ENCODE results near the gene PTPRG.
"Not testable (repeated sequence)": the region's sequence is repeated elsewhere in the genome, so short reads cannot be mapped to it uniquely, and the experiment has no call there.

The PTPRG gene

DNA sequence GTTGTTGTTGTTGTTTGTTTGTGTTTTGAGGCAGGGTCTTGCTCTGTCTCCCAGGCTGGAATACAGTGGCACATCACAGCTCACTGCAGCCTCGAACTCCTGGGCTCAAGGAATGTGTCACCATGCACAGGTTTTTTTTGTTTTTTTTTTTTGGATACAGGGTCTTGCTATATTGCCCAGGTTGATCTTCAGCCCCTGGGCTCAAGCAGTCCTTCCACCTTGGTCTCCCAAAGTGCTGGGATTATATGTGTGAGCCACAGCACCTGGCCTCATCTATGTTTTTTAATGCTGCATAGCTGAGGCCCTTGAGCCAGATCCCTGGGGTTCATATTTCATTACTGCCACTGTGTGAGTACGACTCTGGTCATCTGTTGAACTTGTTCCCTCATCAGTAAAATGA is 459.3 kb downstream of the PTPRG start:
- DNase-seq (ENCODE audit: low read depth), result no peak

- no peak for DNase-seq (ENCODE audit: low read depth)
Observed at GRCh38 chr3:62022312-62022711, 460.9 kb downstream of the PTPRG start.

GRCh38 chr3:62024882-62025281 is 463.5 kb downstream of the PTPRG start:
- no peak for DNase-seq (ENCODE audit: low read depth)

- no peak for DNase-seq (ENCODE audit: low read depth)
Observed at GRCh38 chr3:62025913-62026312, 464.5 kb downstream of the PTPRG start.

DNA sequence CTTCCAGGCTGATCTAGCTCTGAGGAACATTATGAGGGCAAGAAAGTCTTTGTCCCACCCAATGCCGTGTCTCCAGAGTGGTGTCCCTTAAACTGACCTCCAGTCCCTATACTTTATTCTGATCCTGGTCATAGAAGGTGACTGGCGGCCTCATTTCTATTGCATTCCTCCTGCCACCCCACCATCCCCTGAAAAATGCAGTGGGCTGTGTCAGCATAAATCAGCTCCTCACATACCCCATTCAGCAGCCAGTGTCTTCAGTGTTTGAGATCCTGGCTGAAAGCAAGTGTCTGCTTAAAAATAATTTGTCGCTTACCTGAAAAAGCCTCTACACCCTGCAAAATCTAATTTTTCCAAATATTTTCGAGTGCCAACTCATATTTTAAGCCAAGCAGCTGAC is 465.9 kb downstream of the PTPRG start:
- no peak for DNase-seq (ENCODE audit: low read depth)

DNA sequence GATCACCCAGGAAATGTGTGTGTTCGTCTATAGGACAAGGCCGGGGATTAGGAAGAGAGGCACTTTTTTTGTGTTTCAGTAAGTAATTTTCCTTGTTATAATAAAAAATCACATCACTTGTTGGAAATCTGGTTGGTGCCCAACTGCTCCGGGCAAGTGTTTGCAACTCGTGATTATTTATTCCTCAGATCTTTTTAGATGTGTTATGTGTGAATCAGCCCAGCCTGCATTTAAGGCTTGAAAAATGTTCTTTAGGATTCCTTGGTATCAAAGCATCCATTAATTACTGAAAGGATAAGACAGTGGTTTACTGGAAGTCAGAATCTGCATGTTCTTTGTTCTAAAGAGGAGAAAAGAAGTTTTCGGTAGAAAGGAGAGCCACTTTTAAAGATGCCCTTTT is 466.4 kb downstream of the PTPRG start:
- DNase-seq (ENCODE audit: low read depth), result no peak

DNA sequence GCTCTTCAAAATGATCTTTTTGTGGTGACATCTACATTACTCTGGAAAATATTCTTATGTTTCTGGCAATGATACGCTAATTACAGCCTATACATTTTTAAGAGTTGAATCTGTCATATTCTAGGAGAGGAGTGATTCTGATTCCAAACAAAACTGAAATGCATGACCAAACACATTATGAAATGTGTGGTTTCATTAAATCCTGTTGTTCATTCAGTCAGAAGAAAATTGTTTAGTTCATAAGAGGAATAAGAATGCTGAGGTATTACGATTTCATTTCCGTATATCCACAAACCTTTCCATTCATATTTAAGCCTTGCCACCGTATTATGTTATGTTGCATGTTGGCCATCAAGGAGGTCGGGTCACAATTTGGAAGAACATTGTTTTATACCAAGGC is 466.9 kb downstream of the PTPRG start:
- peak; percentile 9 for DNase-seq (ENCODE audit: low read depth)

- DNase-seq (ENCODE audit: low read depth), result no peak
Observed at GRCh38 chr3:62032738-62033137, 471.4 kb downstream of the PTPRG start.

- no peak for DNase-seq (ENCODE audit: low read depth)
Observed at GRCh38 chr3:62035402-62036057, 474.2 kb downstream of the PTPRG start.

GRCh38 chr3:62036726-62037125 is 475.4 kb downstream of the PTPRG start:
- DNase-seq (ENCODE audit: low read depth), result no peak

- DNase-seq (ENCODE audit: low read depth), result not testable (repeated sequence)
Observed at GRCh38 chr3:62038798-62039197, 477.4 kb downstream of the PTPRG start.

- no peak for DNase-seq (ENCODE audit: low read depth)
Observed at GRCh38 chr3:62039586-62039985, 478.2 kb downstream of the PTPRG start.

- DNase-seq (ENCODE audit: low read depth), result no peak
Observed at GRCh38 chr3:62041681-62042080, 480.3 kb downstream of the PTPRG start.

- no peak for DNase-seq (ENCODE audit: low read depth)
Observed at GRCh38 chr3:62044874-62045411, 483.6 kb downstream of the PTPRG start.

GRCh38 chr3:62046326-62046725 is 485.0 kb downstream of the PTPRG start:
- DNase-seq (ENCODE audit: low read depth), result peak; percentile 30

DNA sequence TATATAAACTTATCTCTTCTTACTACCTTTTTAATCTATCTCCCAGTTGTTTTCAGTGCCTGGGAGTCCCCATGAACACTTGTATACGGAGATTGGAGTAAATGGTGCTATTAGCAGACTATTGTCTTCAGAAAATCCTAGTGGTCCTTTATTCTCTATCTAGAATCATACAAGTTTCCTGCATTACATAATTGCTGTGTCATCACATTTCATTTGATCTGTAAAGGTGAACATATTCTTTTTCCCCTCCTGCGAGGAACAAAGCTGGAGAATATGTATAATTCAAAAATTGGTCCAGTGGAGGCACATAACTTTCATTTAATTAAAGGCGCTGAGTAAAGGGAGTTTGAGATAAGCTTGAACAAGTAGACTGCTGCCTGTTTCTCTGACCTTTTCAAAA is 487.2 kb downstream of the PTPRG start:
- DNase-seq (ENCODE audit: low read depth), result no peak

DNA sequence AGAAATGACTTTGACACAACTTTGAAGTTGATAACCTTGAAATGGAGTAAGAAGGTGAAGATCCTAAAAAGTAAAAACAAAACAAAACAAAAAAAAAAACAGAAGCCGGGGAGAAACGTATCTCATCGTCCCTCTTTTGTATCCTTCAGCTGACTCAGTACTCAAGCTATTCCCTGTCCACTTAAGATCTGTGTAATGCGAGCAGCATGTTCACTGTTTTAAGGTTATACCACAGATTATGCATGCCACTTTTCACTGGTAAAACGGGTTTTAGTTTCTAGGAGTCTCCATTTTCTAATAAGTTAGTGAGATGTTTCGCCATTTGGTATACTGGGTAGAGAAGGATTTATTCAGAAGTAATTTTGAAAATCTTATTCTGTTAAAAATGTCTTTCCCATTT is 487.7 kb downstream of the PTPRG start:
- no peak for DNase-seq (ENCODE audit: low read depth)

GRCh38 chr3:62051506-62051905 is 490.1 kb downstream of the PTPRG start:
- DNase-seq (ENCODE audit: low read depth), result no peak

DNA sequence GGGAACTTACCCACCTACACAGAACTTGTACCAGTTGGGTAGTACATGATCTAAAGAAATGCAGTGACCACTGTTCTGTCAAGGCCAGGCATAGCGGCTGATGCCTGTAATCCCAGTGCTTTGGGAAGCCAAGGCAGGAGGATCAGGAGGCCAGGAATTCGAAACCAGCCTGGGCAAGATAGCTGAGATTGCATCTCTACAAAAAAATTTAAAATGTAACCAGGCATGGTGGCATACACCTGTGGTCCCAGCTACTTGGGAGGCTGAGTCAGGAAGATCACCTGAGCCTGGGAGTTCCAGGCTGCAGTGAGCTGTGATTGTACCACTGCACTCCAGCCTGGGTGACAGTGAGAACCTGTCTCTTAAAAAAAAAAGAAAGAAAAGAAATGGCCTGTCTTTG is 491.0 kb downstream of the PTPRG start:
- no peak for DNase-seq (ENCODE audit: low read depth)

- no peak for DNase-seq (ENCODE audit: low read depth)
Observed at GRCh38 chr3:62056658-62057057, 495.3 kb downstream of the PTPRG start.

DNA sequence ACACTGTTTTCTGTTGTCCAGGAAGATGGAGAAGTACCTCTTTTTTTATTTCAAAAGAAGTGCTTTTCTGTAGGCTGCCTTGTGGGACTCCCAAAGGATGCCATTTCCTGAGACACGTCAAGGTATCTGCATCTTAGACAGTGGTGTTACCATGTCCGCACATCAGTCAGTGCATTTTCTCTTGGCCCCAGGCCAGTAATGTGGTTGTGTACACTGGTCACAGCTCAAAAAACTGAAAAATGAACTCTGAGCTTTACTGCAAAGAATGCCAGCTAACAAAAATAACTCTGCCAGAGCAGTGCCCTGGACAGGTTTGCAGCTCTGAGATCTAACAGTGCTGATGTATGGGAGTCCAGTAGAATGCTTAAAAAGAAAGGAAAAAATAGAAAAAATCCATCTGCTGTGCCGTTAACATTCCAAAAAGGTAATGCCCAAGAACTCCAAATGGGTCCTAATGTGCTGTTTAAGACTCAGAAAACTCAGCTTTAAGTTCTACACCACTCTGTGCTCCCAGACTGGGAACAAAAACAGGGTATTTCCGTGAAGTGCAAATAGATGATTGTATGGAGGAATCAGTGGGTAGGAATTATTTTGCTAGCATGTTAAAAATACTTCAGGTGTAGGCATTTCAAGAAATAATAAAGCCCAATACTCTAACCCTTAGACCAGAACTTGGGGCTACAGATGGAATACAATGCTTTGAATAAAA is 496.1 kb downstream of the PTPRG start:
- no peak for DNase-seq (ENCODE audit: low read depth)

DNA sequence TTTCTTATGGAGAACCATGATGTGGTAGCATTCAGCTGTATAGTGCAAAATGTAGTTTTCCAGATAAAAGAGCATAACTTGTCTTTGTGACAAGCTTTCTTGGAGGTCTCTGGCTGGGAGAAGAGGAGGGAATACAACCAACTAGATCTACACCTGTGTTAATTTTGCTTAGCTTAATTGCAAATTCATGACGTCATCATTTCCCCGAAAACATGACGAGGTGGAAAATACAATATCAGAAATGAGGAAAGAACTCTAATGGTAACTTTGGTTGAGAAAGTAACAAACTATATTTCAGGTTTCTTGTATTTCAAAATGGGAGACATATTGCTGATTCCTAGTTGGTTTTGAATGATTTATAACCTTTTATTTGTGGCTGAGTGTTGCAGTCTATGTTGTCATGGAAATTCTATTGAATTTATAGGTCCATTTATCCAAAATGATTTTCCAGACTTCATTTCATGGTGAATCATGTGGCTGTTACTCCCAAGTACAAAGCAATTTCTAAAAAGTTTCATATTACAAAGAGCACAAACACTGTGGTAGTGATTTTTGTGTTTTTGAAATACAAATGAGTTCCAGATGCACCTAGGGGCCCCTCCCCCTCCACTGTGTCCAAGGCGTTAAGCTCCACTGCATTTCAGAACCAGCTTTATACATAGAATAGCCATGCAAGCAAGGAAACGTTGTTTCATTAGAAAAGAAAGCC is 504.8 kb downstream of the PTPRG start:
- peak; percentile 13 for DNase-seq (ENCODE audit: low read depth)

DNA sequence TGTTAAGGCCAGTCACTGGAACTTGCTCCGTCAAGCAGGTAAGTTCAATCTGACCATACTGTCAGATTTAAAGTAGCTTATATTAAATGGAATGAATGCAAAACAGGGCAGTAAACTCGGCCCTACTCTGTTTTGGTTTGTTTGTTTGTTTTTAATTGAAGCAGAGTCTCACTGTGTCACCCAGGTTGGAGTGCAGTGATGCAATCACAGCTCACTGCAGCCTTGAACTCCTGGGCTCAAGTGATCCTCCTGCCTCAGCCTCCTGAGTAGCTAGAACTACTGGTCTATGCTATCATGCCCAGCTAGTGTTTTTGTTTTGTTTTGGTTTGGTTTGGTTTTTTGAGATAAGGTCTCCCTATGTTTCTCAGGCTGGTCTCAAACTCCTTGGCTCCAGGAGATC is 507.0 kb downstream of the PTPRG start:
- no peak for DNase-seq (ENCODE audit: low read depth)
